ACC112 (cell line): ENCODE measurements around the gene ADD1.

ENCODE experiments used
- H2AFZ ChIP-seq: fragments of 200-600 bp; sonication (generic); one replicate; pipeline ENCODE4 v1.6.0; 2017; ENCODE audit warnings: antibody characterized with exemption, low read length; ENCODE audit not compliant: unreplicated experiment
- H3K27ac ChIP-seq: fragments of 200-600 bp; sonication (generic); 2 replicates; pipeline ENCODE4 v1.5.1; 2014; ENCODE audit warnings: low read depth, mild to moderate bottlenecking, antibody characterized with exemption, low read length, moderate library complexity
- H3K27me3 ChIP-seq: fragments of 200-600 bp; sonication (generic); 2 replicates; pipeline ENCODE4 v1.6.1; 2014; ENCODE audit warnings: mild to moderate bottlenecking, antibody characterized with exemption, low read length, moderate library complexity, mixed read lengths; ENCODE audit not compliant: insufficient read depth
- H3K36me3 ChIP-seq: fragments of 200-600 bp; sonication (generic); 2 replicates; pipeline ENCODE4 v1.6.1; 2016; ENCODE audit warnings: mild to moderate bottlenecking, antibody characterized with exemption, low read length, moderate library complexity, mixed read lengths; ENCODE audit not compliant: insufficient read depth
- H3K4me1 ChIP-seq: fragments of 200-600 bp; sonication (generic); one replicate; pipeline ENCODE4 v1.6.1; 2016; ENCODE audit warnings: low read length, mixed read lengths; ENCODE audit not compliant: insufficient read depth, unreplicated experiment, control insufficient read depth
- H3K4me3 ChIP-seq: fragments of 200-600 bp; sonication (generic); 2 replicates; pipeline ENCODE4 v1.5.1; 2014; ENCODE audit warnings: mild to moderate bottlenecking, low read depth, low read length
- H3K79me2 ChIP-seq: fragments of 200-600 bp; sonication (generic); one replicate; pipeline ENCODE4 v1.6.0; 2016; ENCODE audit warnings: low read length; ENCODE audit not compliant: control insufficient read depth, unreplicated experiment, insufficient read depth

The ADD1 gene

DNA sequence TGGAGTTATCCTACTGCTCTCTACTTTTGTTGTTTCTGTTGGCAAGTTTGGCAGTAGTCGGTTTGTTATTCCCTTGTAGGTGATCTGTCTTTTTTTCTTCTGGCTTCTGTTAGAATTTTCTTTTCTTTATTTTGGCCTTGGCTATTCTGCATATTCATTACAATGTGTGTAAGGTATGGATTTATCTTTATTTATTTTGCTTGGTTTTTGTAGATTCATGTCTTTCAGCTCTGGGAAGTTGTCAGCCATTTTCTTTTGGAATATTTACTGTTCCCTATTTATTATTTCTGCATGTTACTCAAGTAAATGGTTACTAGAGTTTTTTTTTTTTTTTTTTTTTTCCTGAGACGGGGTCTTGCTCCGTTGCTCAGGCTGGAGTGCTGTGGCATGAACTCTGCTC is 12.6 kb downstream of the ADD1 start:
- Histone ChIP-seq H3K27ac (no peak overlapping the region), H3K27me3 (no peaks in the 10 kb centered on the region), H3K36me3 (peaks cover 5% of the 10 kb centered on the region; the same call in 1 of the 2 replicates), H2AFZ (no peak overlapping the region), H3K79me2 (peaks cover 88% of the 10 kb centered on the region), H3K4me1 (peaks cover 44% of the 10 kb centered on the region), H3K4me3 (no peak overlapping the region)

DNA sequence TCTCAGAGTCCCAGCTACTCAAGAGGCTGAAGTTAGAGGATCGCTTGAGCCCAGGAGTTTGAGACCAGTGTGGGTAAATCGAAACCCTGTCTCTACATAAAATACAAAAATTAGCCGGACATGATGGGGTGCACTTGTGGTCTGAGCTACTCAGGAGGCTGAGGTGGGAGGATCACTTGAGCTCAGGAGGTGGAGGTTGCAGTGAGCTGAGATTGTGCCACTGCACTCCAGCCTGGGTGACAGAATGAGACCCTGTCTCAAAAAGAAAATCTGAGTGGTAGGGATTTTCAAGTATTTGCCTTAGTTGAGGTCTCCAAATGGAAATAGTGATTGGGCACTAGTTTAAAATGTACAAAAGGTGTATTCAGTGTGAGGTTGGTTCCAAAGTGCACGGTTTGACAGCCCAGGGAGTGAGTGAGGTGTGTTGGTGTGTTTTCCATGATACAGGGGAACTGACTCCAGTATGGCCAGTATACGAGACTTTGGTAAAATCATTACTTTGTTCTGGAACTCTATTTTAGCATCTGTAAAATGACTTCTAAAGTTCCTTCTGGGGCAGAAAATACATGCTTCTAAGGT is 13.8 kb downstream of the ADD1 start:
- H3K36me3 ChIP-seq, result peaks cover 5% of the 10 kb centered on the region; the same call in 1 of the 2 replicates
- H2AFZ ChIP-seq, result no peak overlapping the region
- no peaks in the 10 kb centered on the region for H3K27me3 ChIP-seq
- peaks cover 44% of the 10 kb centered on the region for H3K4me1 ChIP-seq
- H3K79me2 ChIP-seq, result peaks cover 93% of the 10 kb centered on the region
- H3K4me3 ChIP-seq, result no peak overlapping the region
- H3K27ac ChIP-seq, result no peak overlapping the region

- H3K4me1 ChIP-seq, result peaks cover 41% of the 10 kb centered on the region
- peaks cover 95% of the 10 kb centered on the region for H3K79me2 ChIP-seq
- H3K27me3 ChIP-seq, result no peaks in the 10 kb centered on the region
- H2AFZ ChIP-seq, result no peak overlapping the region
- H3K36me3 ChIP-seq, result peaks cover 5% of the 10 kb centered on the region; the same call in 1 of the 2 replicates
- H3K27ac ChIP-seq, result peak overlapping the region; percentile 30; the same call in 1 of the 2 replicates
- no peak overlapping the region for H3K4me3 ChIP-seq
These were observed 15.0 kb downstream of the ADD1 start for GRCh38 chr4:2858451-2859217.

DNA sequence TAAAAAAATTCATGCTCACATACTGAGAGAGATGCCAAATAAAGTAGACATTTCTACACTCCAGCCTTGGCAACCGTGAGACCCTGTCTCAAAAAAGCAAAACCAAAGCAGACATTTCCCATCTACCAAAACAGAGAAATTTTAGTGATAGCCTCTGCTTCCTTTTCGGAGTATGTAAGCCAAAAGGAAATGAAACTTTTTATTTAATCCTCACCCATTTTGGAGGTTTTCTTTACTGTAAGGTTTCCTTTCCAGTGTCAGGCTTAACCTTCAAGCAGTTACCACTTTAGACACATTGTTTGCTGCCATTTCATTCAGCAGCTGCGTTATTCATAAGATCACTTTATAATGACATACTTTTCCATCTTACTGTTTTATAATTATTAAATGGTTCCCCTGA is 15.9 kb downstream of the ADD1 start:
- no peak overlapping the region for H3K27ac ChIP-seq
- H3K36me3 ChIP-seq, result peaks cover 4% of the 10 kb centered on the region; the same call in 1 of the 2 replicates
- H3K4me3 ChIP-seq, result no peak overlapping the region
- peaks cover 41% of the 10 kb centered on the region for H3K4me1 ChIP-seq
- no peaks in the 10 kb centered on the region for H3K27me3 ChIP-seq
- H3K79me2 ChIP-seq, result peaks cover 93% of the 10 kb centered on the region
- no peak overlapping the region for H2AFZ ChIP-seq

DNA sequence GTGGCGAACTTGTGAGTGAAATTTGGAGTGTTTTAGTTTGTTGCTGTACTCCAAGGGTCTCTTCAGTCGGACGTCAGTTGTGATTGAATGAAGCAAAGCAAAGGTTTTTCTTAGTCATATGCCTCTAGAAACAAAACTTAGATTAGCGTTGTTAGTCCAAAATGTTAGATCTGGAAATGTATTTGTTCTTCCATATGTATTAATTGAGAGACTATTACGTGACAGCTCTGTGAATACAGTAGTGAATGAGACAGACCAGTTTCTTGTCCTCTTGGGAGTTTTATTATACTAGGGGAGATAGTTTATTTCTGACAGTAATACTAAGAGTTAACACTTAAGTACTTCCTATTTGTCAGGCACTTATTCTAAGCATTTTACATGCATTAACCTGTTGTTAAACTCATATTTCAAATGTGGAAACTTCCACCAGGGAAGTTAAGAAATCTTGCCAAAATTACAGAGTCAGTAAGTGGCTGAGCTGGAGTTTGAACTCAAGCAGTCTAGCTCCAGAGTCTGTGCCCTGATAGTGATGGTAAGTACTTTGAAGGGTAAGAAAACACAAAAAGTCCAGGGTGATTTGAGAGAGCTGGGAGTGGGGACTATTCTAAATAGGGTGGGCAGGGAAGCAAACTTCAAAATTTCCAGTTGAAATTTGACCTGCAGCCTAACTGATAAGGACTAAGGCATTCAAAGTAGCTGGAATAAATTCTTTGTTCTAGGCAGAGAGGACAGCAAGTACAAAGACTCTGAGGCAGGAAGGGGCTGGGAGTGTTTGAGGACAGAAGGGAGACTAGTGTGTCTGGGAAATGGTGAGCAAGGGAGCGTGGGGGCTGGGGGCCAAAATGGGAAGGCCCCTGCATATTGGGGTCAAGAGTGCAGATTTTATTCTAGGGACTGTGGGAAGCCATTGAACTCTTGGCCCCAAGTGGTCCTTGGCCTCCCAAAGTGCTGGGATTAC is 17.0 kb downstream of the ADD1 start:
- Histone ChIP-seq H3K27me3 (no peaks in the 10 kb centered on the region), H3K36me3 (no peaks in the 10 kb centered on the region), H3K4me3 (no peak overlapping the region), H2AFZ (no peak overlapping the region), H3K27ac (no peak overlapping the region), H3K4me1 (peaks cover 48% of the 10 kb centered on the region), H3K79me2 (peaks cover 92% of the 10 kb centered on the region)

DNA sequence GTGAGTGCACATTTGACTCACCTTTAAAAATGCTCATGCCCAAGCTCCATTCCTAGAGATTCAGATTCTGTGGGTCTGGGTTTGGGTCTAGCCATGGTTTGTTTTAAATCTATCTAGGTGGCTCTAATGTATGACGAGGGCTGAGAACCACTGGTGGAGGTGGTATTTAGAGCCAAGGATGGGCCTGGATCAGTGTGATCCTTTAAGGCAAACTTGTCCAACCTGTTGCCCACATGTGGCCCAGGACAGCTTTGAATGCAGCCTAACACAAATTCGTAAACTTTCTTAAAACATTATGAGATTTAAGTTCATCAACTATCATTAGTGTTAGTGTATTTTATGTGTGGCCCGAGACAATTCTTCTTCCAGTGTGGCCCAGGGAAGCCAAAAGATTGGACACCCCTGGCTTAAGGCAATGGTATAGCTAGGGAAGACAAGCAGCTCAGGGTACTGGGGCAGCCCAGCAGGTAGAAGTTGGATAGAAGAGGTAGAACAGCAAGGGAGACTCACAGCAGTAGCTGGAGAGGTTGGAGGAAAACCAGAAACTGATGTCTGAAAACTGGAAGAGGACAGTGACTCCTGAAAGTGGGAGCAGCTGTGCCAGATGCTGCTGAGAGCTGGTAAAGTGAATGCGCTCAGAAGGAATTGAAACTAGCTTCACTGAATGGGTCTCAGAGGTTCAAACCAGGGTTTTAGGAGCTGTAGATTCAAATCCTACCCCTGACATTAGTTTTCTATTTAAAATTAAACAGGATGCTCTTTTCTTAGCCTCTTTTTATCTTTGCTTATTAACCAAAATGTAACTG is 18.2 kb downstream of the ADD1 start:
- H3K79me2 ChIP-seq, result peaks cover 94% of the 10 kb centered on the region
- H3K4me1 ChIP-seq, result peaks cover 49% of the 10 kb centered on the region
- no peak overlapping the region for H3K4me3 ChIP-seq
- no peaks in the 10 kb centered on the region for H3K27me3 ChIP-seq
- no peak overlapping the region for H2AFZ ChIP-seq
- no peak overlapping the region; the same call in 1 of the 2 replicates for H3K27ac ChIP-seq
- no peaks in the 10 kb centered on the region for H3K36me3 ChIP-seq

DNA sequence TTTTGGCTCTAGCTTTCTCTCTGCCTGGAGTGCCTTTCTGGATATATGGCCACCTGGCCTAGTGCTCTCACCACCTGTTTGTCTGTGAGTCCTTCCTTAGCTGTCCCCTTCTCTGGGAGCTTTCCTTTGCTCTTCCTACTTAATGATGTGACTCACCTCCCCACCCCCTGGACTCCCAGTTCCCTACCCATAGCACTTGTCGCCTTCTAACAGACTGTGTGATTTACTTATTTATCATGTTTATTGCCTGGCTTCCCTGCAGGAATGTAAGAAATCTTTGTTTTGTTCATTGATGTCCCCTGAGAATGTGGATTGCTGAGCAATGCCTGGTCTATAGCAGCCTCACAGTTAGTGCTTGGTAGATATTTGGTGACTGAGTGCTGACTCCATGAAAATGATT is 18.9 kb downstream of the ADD1 start:
- Histone ChIP-seq H3K4me3 (no peak overlapping the region), H3K36me3 (no peaks in the 10 kb centered on the region), H2AFZ (no peak overlapping the region), H3K27ac (no peak overlapping the region; the same call in 1 of the 2 replicates), H3K27me3 (no peaks in the 10 kb centered on the region), H3K4me1 (peaks cover 56% of the 10 kb centered on the region), H3K79me2 (peaks cover 97% of the 10 kb centered on the region)

DNA sequence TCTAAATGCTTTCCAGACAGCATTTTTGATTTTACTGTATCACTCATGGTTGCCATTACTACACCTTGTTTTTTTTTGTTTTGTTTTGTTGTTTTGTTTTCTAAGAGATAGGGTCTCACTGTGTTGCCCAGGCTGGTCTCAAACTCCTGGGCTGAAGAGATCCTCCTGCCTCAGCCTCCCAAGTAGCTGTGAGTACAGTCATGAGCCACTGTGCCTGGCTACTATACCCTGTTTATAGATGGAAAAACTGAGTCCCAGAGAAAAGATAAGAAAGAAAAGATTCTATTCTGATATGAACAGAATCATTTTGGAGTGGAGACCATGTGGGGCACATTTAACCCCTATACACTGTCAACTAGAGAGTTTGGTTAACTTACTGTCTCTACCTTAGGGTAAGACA is 20.0 kb downstream of the ADD1 start:
- H2AFZ ChIP-seq, result no peak overlapping the region
- H3K79me2 ChIP-seq, result peaks cover 97% of the 10 kb centered on the region
- no peak overlapping the region for H3K27ac ChIP-seq
- no peaks in the 10 kb centered on the region for H3K27me3 ChIP-seq
- H3K4me1 ChIP-seq, result peaks cover 59% of the 10 kb centered on the region
- no peak overlapping the region for H3K4me3 ChIP-seq
- H3K36me3 ChIP-seq, result no peaks in the 10 kb centered on the region

DNA sequence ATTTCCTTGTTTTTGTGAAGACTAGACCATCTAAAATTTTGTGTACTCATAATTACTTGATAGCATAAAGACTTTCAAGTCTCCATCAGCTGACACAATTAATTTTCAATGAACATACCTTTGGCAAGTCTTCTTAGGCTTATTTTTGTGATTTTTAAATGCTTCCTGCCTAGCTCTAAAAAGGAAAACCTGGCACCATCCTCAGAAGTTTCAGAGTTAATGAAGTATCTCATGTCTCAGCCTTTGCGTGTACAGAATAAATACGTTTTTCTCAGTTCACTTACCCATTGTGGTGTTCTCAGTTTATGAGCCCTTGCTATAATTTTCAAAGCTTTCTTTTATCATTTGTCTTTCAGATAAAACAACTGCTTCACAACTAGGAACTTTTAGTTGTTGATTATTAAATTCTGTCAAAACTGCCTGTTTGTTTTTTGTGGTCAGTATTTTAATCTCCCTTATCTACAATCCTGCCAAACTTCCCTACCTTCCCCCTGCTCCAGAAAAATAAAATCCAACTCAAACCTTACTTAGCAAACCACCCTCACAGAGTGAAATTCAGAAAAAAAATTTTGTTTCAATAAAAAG is 21.6 kb downstream of the ADD1 start:
- Histone ChIP-seq H3K27ac (no peak overlapping the region), H3K4me3 (no peak overlapping the region), H3K27me3 (no peaks in the 10 kb centered on the region), H3K4me1 (peaks cover 61% of the 10 kb centered on the region), H2AFZ (no peak overlapping the region), H3K36me3 (no peaks in the 10 kb centered on the region), H3K79me2 (peaks cover 97% of the 10 kb centered on the region)
